ENCODE results near the gene IL5RA.

Gene IL5RA, protein sequence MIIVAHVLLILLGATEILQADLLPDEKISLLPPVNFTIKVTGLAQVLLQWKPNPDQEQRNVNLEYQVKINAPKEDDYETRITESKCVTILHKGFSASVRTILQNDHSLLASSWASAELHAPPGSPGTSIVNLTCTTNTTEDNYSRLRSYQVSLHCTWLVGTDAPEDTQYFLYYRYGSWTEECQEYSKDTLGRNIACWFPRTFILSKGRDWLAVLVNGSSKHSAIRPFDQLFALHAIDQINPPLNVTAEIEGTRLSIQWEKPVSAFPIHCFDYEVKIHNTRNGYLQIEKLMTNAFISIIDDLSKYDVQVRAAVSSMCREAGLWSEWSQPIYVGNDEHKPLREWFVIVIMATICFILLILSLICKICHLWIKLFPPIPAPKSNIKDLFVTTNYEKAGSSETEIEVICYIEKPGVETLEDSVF

DNA sequence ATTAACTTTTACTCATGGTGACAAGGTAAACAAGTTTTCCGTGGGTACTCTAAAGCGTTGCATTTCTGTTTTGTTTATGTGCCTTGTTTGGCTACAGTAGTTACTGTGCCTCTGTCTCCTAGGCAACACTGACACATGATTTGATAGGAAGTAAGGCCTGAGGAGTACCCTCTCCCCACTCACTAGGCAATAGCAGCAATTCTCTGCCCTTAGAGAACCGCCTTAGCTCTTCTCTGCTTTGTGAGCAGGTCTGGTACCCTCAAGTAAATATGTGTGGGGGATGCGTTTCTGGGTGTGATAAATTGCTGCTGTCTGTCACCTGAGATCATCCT, at the start of gene IL5RA:
Gene IL5RA, minus strand, starts transcription at position 76 of the 332 bp plus-strand sequence. CDS start 5,390 bp downstream, outside the sequence.
- DNase-seq (ENCODE audit: low read depth in 3 of 3) = no peak

DNA sequence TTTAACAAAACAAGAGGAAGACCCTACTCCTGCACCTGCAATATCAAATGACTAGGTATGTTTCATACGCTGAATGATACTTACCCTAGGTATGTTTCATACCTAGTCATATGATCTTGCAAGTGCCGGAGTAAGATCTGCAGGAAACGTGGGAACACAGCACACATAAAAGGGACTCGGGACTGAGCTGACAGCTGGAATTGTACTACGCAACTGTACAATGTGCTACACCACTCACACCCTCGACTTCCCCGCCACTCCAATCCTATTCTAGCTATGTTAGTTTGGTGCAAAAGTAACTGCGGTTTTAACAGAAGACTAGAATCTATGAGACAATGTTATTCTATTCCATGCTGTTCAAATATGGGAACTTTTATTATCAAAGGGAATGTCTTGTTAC, 47.3 kb upstream of the IL5RA start:
- no peak for DNase-seq (ENCODE audit: low read depth in 3 of 3)

DNA sequence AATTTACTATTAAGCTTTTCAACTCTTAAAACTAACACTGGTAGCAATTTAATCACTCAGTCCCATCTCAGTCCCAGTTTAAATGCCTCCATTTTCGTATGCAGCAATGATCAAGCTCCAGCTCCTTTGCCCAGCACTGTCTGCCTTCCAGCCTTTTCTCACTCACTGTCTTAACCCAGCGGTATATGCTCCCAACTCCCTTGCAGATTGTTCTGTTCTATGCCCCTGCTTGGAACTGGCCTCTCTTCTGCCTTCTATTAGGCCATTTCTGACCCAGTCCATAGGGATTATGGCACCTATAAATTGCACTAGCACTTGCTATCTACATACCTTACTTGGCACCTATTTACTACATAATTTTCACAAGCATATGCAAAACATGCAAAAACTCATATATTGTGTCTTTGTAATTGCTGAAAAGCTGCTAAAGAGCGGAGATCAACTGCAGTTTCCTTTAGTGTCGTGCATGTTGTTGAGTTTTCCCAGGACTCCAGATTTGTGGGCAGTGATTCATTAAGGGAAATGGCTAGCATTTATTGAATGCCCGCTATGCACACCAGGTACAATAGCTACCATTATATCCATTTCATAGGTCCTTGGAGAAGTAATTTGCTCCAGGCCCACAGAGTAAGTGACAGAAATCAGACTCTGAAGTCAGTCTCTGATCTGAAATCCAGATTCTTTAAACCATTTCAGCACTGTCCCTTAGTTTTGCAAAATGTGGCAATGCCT, 44.9 kb upstream of the IL5RA start:
- DNase-seq (ENCODE audit: low read depth in 3 of 3) = no peak

DNA sequence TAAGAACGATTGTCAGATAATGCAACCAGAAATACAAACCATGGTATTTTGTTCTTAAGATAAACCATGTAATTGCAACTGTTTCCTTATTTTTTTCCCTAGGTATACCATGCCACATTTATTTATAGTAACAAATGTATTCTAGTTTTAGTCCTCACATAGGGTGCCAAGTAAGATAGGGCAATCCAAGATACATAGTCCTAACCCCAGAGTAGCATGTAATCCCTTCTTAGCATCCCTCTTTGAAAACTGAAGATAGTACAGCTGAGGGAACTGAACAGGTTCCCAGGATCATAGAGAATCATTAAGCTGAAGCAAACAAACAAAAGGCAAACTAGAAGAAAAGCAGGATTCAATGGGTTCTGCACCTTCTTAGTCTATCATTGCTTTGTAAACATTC, 41.3 kb upstream of the IL5RA start:
- no peak for DNase-seq (ENCODE audit: low read depth in 3 of 3)

DNA sequence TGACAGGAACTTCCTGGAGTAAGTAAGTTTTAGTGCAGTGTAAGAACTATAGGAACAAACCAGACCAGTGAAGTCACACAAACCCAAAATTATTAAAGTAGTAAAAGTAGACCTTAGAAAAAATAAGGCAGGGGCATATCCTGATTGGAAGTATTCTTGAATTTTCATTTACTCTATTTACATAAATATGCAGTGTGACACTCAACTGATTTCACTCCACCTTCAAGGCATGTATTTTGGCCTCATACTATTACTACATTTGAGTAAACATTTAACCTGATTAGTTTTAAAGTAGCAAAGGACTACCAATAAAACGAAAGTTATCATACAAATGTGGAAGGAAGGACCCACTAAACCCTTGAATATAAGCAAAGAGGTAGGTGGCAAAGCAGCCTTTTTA, 39.4 kb upstream of the IL5RA start:
- no peak for DNase-seq (ENCODE audit: low read depth in 3 of 3)

DNA sequence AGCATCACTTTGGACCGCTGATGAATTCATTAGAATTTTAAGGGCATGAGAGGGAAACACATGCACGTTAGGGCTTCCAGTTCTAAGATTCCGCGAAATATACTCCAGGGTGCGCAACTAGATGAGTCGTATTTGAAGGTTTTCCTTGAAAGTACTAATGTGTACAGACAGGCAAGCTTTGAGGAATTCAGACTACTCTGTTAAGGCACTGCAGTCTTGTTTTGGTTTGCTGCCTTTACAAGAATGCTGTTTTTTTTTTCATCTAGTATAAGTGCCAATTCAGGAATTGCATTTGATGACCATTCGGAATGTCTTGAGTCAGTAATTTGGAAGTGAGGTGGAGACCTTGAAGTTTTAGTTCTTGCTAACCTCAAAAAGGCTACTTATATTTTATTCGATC, 35.7 kb upstream of the IL5RA start:
- DNase-seq (ENCODE audit: low read depth in 3 of 3) = no peak

DNA sequence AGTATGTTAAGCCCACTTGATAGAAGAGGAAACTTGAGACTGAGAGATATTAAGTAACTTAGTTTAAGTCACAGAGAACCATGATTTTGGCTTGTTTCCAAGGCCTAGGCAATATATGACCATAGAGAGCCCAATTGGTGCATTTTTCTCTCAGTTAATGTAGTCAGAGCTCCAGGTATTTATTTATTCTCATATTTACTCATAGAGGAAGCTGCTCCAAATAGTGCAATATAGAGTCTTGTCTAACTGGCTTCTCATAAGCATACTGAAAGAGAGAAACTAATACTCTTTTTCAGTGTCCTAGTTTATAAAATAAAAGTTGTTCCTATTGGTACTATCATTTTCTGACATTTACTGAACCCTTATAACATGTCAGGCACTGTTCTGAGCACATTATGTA, 31.8 kb upstream of the IL5RA start:
- no peak for DNase-seq (ENCODE audit: low read depth in 3 of 3)

DNA sequence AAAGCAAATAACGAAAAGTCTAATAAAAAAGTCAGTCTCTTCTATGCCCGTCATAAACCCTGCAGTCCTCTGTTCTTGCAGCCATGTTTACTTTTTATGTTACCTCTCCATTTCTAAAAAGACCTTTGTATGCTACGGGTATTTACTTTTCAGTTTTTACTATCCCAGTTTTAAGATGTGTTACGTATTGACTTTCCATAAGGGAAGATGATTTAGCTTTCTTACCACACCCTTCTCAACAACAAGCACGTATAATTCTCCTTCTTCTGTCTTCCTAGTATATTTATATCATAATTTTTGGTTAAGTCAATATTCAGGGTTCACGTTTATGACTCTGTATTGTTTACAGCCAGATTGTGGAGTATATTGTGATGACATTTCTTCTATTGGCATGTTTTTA, 27.4 kb upstream of the IL5RA start:
- DNase-seq (ENCODE audit: low read depth in 3 of 3) = no peak

DNA sequence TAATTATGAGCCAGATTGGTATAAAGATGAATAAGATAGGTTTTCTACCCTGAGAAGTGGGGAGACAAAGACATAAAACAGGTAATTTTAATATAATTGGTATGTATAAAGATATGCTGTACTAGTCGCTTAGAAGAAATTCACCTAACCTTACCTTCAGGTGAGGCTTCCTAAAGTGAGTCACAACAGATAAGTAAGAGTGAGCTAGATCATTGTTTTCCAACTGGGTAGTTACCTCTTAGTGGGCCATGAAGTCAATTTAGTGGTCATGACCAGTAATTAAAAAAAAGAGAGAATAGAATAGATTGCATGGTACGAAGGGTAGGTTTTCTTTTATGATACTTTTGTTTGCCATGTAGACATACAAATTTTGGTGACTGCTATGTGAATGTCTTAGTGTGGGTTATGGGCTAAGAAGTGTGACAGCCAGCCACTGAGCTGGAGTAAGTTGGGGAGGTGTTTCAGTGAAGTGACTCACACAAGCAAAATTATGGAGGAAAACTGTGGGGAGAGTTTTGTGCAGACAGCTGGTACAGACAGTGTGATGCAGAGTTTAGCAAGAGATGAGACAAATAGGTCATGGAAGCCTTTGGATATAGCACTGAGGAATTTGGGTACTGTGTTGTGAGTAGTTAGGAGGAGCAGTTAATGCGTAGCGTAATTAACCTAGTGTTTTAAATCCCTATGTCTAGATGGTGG, 24.7 kb upstream of the IL5RA start:
- no peak for DNase-seq (ENCODE audit: low read depth in 3 of 3)

DNA sequence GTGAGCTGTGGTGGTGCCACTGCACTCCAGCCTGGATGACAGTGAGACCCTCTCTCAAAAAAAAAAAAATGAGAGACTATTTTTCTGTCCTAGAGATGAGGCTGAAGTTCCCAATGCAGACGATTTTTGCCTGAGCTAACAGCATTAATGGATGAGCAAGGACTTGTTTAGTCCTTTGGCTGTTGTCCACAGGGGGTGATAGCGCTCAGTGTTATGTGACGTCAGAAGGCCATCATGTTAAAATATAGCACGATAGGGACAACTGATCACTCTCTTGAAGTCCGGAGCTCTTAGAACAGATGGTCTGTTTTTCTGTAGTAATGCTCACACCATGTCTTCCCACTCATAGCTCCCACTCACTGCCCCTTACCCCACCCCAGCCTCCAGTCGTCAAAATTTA, 23.3 kb upstream of the IL5RA start:
- DNase-seq (ENCODE audit: low read depth in 3 of 3) = no peak

DNA sequence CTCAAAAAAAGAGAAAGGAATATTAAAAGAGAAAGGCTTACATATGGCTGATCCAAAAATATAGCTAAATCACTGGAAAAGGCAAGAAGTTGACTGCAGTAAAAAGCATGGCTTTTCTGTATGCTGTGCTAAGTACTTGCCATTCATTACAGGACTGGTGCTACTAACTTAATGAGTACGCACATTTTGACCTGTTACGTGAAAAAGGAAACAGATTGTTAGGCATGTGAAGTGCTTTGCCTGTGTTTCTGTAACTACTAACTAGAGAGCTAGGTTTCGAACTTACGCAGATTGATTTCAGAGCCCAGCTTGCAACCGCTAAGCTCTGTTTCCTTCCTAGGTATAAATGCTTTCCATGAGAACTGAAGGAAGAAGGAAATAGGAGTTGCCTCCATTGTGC, 19.4 kb upstream of the IL5RA start:
- no peak for DNase-seq (ENCODE audit: low read depth in 3 of 3)

DNA sequence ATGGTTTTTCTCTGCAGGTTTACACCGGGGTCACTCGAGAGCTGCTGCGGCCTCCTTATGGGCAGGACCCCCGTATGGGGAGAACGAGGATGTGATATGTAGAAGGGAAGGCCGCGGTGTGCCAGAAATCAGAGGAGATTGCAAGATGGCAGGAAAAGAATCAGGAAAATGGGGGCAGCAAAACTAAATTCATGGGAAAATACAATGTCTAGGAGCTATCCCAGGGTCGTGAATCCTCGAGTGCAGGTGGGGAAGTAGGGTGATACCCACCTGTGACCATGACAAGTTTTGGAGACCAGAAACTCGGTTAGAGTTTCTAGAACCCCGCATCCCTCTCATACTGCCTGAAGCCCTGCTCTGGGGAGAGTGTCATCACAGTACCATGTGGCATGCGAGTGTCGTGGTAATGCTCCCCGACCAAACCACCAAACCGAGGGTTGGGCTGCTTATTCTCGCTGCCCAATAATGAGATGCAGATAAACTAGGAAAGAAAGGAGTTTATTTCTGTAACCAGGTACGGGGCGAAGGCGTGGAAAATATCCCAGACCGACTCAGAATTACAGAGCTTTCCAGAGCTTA, 17.3 kb upstream of the IL5RA start:
- DNase-seq (ENCODE audit: low read depth in 3 of 3) = peak in 1 of 3 experiments; percentile 16

DNA sequence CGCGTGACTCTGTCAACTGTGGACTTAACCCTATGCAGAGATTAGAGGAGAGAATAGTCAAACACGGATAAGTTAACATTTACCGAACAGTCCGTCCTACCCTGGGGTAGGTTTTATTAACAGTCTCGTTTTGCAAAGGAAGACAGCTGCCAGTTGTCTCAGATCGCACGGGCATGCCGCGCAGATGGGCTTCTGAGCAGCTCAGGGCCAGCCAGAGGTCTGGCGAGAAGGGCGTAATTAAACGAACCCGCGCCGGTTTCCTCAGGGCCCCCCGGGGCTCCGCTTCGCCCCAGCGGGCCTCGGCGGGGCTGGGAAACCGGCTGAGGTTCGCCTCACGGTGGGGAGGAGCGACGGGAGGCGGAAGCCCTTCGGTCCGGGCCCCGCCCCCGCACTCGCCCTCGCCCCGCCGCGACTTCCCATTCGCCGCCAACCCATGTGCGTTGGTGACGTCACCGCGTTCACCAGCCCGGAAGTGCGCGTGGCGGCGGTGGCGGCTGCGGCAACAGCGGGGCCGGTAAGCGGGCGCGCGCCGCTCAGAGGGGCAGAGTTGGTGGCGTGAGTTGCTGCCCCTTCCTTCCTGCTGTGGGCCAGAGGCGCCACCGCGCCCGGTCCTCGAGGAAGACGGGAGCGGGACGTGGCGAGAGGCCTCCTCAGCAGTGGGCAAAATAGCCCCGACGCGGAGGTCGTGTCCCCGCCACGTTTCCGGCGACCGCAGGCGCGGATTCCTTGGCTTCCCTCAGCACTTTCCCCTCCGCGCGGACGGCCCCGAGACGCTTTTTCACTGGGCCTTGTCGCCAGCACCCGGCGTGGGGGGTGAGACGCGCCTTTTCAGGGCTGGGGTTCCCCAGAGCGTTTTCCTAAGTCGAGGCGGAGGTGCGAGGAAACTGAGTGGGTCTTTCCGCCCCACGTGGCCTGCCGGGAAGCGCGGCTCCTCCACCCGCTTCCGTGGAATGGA, 16.6 kb upstream of the IL5RA start, which contains the start of gene TRNT1:
Gene TRNT1, plus strand, starts transcription at position 464 of the 955 bp plus-strand sequence. CDS start 2,101 bp downstream, outside the sequence.
- DNase-seq (ENCODE audit: low read depth in 3 of 3) = peak; percentile 94 to 97 (median 94)

DNA sequence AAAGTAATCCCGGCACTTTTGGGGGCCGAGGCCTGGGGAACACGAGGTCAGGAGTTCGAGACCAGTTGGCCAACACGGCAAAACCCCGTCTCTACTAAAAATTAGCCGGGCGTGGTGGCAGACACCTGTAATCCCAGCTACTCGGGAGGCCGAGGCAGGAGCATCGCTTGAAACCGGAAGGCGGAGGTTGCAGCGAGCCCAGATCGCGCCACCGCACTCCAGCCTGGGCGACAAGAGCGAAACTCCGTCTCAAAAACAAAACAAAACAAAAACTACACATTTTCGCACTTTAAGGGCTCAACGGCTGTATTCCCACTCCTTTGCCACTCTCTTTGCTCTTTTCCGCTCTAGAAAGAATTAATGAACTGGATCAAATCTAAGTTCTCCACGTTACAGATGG, 15.8 kb upstream of the IL5RA start:
- DNase-seq (ENCODE audit: low read depth in 3 of 3) = no peak

DNA sequence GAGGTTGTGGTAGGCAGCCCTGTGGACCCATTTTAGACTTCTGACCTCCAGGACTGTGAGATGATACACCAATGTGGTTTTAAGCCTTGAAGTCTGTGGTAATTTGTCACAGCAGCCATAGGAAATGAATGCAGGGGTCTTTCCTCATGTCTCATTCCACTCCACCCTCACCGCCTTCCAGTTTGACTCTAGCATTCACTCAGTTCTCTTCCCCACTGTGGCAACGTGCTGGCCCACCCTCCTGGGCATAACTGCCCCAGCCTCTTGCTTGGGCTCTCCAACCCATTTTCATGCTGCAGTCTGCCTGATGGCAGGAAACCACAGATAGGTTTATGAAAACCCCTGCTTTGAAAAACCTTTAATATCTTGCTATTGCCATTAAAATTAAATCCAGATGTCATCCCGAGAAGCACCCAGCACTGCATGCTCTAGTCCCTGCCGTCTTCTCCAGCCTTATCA, 9.2 kb upstream of the IL5RA start:
- no peak for DNase-seq (ENCODE audit: low read depth in 3 of 3)

DNA sequence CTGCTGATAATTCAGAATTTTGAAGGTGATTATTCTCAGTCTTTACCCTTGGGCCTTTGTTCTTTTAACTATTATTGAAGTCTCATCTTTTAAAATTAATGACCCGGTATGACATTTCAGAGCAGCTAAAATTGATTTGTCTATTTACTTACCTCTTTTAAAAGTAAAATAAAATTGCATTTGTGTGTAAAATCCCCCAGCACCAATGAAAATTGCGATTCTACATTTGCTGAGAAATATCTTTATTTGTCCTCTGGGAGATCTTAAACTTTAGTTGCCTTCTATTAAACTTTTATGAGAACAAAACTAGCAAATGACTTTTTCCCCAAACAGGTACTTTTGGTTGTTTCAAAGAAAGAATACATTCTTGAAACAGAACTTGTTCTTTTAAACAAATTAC, 7.5 kb upstream of the IL5RA start:
- no peak for DNase-seq (ENCODE audit: low read depth in 3 of 3)

DNA sequence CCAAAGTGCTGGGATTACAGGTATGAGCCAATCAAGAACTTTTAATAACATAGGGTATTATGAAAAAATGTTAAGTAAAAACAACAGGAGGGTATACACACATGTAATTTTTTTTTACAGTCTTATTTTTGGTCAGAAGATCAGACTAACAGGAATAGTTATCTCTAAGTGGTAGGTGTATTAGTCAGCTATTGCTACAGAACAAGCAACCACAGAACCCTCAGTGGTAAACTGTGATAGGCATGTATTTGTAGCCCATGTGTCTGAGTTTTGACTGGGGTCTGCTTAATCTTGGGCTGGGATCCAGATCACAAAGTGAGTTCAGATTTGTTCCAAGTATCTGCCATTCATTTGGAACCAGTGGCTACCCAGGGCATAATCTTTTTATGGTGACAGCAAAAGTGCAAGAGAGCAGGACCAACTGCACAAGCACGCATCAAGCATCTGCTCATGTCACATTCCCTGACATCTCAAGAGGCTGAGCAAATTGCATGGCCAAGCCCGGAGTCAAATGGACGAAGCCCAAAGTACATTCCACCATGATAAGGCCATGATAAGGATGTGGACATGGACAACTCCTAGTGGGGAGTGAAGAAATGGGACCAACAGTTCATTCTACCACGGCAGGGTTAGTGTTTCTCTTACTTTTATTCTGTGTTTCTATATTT, 3.0 kb upstream of the IL5RA start:
- DNase-seq (ENCODE audit: low read depth in 3 of 3) = no peak

DNA sequence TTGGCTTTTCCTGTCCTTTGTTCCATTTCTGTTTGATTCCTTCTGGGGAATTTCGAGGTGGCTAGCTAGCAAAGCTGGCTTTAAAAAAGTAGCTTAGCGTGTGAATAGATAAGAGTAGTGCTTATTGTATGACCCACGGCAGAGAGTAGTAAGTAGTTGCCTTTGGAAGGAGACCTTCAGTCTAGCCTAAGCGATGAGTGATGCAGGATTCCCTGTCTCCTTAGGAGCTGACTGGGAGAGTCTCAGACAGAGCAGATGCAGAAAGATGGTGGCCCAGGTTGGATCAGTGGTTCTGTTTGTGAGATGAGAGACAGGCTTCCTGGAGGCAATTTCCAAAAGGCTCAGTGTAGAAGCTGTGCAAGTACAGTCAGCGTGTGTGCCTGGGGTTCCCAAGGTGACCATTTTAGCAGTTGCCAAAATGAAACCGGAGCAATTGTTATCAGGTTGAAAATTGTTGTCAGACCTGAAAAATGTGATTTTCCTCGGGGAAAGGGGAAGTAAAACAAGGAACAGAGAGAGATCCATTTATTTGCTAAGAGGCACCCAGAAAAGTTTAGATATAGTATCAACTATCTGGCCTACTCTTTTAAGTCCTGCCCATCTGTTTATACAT, 681 bp upstream of the IL5RA start:
- DNase-seq (ENCODE audit: low read depth in 3 of 3) = no peak

DNA sequence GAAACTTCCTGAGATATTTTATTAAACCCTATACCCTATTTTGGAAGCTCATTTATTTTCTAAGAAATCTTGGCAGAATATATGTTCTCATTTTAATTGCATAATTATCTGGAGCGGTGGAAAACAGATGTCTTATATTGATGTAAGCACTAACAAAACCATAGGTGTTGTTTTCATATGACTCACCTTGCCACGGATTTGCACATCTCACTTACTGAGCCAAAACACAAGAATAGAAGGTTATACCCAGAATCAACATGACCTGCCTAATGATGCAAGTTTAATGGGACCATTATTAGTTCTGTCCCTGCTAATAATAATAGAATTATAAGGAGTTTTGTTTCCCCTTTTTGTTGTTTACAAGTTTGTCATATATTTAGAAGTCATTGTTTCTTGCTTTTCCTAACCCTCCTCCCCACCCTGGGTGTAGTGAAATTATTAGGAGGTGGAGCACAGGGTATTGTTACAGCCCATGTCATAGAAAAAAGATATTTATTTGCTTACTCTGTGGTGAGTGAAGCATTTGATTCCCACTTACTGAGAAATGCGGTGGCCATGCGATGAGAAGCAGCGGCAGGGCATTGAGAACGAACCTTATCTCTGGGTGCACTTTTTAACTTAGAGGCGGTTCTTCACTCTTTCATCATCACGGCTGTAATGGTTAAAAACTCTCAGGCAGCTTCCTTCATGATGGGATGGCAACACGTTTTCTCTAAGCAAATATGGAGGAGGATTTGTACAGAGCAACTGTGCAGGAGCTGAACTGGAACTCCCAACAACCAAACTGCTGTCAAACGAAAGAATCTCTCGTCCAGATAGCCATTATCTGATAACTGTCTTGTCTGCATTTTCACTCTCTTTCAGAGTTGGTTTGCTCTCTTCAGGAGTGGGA, 521 bp downstream of the IL5RA start:
- DNase-seq (ENCODE audit: low read depth in 3 of 3) = no peak
